HG02678 (cell line): Measurements from ENCODE around the gene SLC36A3.
"Not testable (repeated sequence)": the region's sequence is repeated elsewhere in the genome, so short reads cannot be mapped to it uniquely, and the experiment has no call there.

Experiments
- ATAC-seq: cut with Tn5 transposase; IDR thresholded peaks from one replicate; pipeline ENCODE4 v1.9.1; 2021; ENCODE audit warnings: mild to moderate bottlenecking, moderate library complexity; ENCODE audit not compliant: unreplicated experiment

Gene SLC36A3

GRCh38 chr5:151240268-151240835 is 63.2 kb downstream of the SLC36A3 start:
- ATAC-seq = not testable (repeated sequence)

GRCh38 chr5:151239237-151239861 is 64.2 kb downstream of the SLC36A3 start:
- no peak for ATAC-seq

- ATAC-seq = peak; percentile 31
These were observed 65.2 kb downstream of the SLC36A3 start for GRCh38 chr5:151238303-151238741.

- ATAC-seq = no peak
These were observed 65.9 kb downstream of the SLC36A3 start for GRCh38 chr5:151237685-151238084.

GRCh38 chr5:151236888-151237287 is 66.7 kb downstream of the SLC36A3 start:
- ATAC-seq = no peak

- not testable (repeated sequence) for ATAC-seq
These were observed 68.4 kb downstream of the SLC36A3 start for GRCh38 chr5:151235239-151235571.

- ATAC-seq = peak; percentile 76
These were observed 68.9 kb downstream of the SLC36A3 start for GRCh38 chr5:151234476-151235238.

GRCh38 chr5:151233616-151234085 is 69.9 kb downstream of the SLC36A3 start:
- peak; percentile 70 for ATAC-seq

GRCh38 chr5:151231359-151231758 is 72.2 kb downstream of the SLC36A3 start:
- no peak for ATAC-seq

- ATAC-seq = no peak
These were observed 73.4 kb downstream of the SLC36A3 start for GRCh38 chr5:151230048-151230680.

- no peak for ATAC-seq
These were observed 74.6 kb downstream of the SLC36A3 start for GRCh38 chr5:151228986-151229385.

- no peak for ATAC-seq
These were observed 75.6 kb downstream of the SLC36A3 start for GRCh38 chr5:151227918-151228447.
